Skeletal muscle cell (primary cell): ENCODE data around the gene TTC7B.

Source experiments
- DNase-seq: peaks from one replicate; pipeline ENCODE4 v3.0.0-alpha.2; 2010; ENCODE audit warnings: low read depth
- H3K4me3 ChIP-seq: 2 replicates; pipeline ENCODE4 v1.5.1; 2011; ENCODE audit warnings: low read depth, mild to moderate bottlenecking, control low read depth, low read length, moderate library complexity

TTC7B gene

GRCh38 chr14:90641615-90642243 is 174.5 kb downstream of the TTC7B start:
- no peak overlapping the region for H3K4me3 ChIP-seq
- no peak for DNase-seq

- no peak overlapping the region for H3K4me3 ChIP-seq
- DNase-seq: no peak
Observed at GRCh38 chr14:90641168-90641567, 175.1 kb downstream of the TTC7B start.

- DNase-seq: no peak
- no peak overlapping the region for H3K4me3 ChIP-seq
Observed at GRCh38 chr14:90639641-90640040, 176.6 kb downstream of the TTC7B start.

- DNase-seq: no peak
- H3K4me3 ChIP-seq: no peak overlapping the region
Observed at GRCh38 chr14:90632871-90633270, 183.4 kb downstream of the TTC7B start.

- H3K4me3 ChIP-seq: no peak overlapping the region
- no peak for DNase-seq
Observed at GRCh38 chr14:90632451-90632850, 183.8 kb downstream of the TTC7B start.

GRCh38 chr14:90630171-90630806 is 185.9 kb downstream of the TTC7B start:
- DNase-seq: no peak

GRCh38 chr14:90629471-90629870 is 186.8 kb downstream of the TTC7B start:
- no peak for DNase-seq
- H3K4me3 ChIP-seq: no peak overlapping the region

More at GRCh38 chr14:90630171-90630806, 185.9 kb downstream of the TTC7B start:
- no peak overlapping the region for H3K4me3 ChIP-seq

GRCh38 chr14:90628825-90629224 is 187.4 kb downstream of the TTC7B start:
- H3K4me3 ChIP-seq: no peak overlapping the region
- no peak for DNase-seq

GRCh38 chr14:90627478-90627877 is 188.8 kb downstream of the TTC7B start:
- no peak for DNase-seq
- no peak overlapping the region for H3K4me3 ChIP-seq

- DNase-seq: no peak
- no peak overlapping the region for H3K4me3 ChIP-seq
Observed at GRCh38 chr14:90626550-90626949, 189.7 kb downstream of the TTC7B start.

- no peak for DNase-seq
- no peak overlapping the region for H3K4me3 ChIP-seq
Observed at GRCh38 chr14:90625445-90625844, 190.8 kb downstream of the TTC7B start.

GRCh38 chr14:90624732-90625400 is 191.4 kb downstream of the TTC7B start:
- no peak overlapping the region for H3K4me3 ChIP-seq
- no peak for DNase-seq

GRCh38 chr14:90624227-90624626 is 192.0 kb downstream of the TTC7B start:
- DNase-seq: no peak
- H3K4me3 ChIP-seq: no peak overlapping the region

- DNase-seq: no peak
Observed at GRCh38 chr14:90621201-90621600, 195.0 kb downstream of the TTC7B start.

GRCh38 chr14:90620568-90621077 is 195.6 kb downstream of the TTC7B start:
- H3K4me3 ChIP-seq: no peak overlapping the region
- no peak for DNase-seq

More at GRCh38 chr14:90621201-90621600, 195.0 kb downstream of the TTC7B start:
- no peak overlapping the region for H3K4me3 ChIP-seq

- no peak for DNase-seq
- no peak overlapping the region for H3K4me3 ChIP-seq
Observed at GRCh38 chr14:90619911-90620310, 196.3 kb downstream of the TTC7B start.

- no peak overlapping the region for H3K4me3 ChIP-seq
- DNase-seq: no peak
Observed at GRCh38 chr14:90617961-90618360, 198.3 kb downstream of the TTC7B start.

GRCh38 chr14:90616881-90617280 is 199.3 kb downstream of the TTC7B start:
- DNase-seq: no peak
- H3K4me3 ChIP-seq: no peak overlapping the region

GRCh38 chr14:90616313-90616712 is 199.9 kb downstream of the TTC7B start:
- H3K4me3 ChIP-seq: no peak overlapping the region
- no peak for DNase-seq

GRCh38 chr14:90615517-90616060 is 200.6 kb downstream of the TTC7B start:
- H3K4me3 ChIP-seq: no peak overlapping the region
- DNase-seq: no peak
